ENCODE results near the gene SLC25A13. TPM values are rescaled to one million over a fixed set of nuclear protein-coding genes. Genes with fewer than 3 reads are reported as not detected.

Gene SLC25A13
- total RNA-seq, 1 experiment from 2014 or later: 71.7 TPM

GRCh38 chr7:96248405-96248804 lies 73.5 kb downstream of the SLC25A13 start:
- no CpG with 5 or more reads among the region's 2 CpGs for WGBS (ENCODE audit: extremely low coverage, insufficient read length, low lambda C conversion rate)
- no peak overlapping the region for H2BK15ac ChIP-seq (ENCODE audit: low read depth, low read length)

More at GRCh38 chr7:96248405-96248804, 73.5 kb downstream of the SLC25A13 start:
- no peak overlapping the region for H2BK12ac ChIP-seq (ENCODE audit: insufficient read length, low read depth, low read length)
- no peak overlapping the region for H2AK5ac ChIP-seq (ENCODE audit: insufficient read length, low read length)
- no peaks in the 10 kb centered on the region for H3K4me1 ChIP-seq (ENCODE audit: insufficient read depth, low read length)
- H4K20me1 ChIP-seq (ENCODE audit: control insufficient read depth, insufficient read depth, insufficient read length): no peaks in the 10 kb centered on the region
- no peaks in the 10 kb centered on the region for H3K27me3 ChIP-seq (ENCODE audit: insufficient read depth, low read length)
- no peak overlapping the region for H3K56ac ChIP-seq (ENCODE audit: insufficient read length, low read depth, low read length)
- no peaks in the 10 kb centered on the region for H3K9me3 ChIP-seq (ENCODE audit: control insufficient read depth, low read depth, low read length)
- H3K79me1 ChIP-seq (ENCODE audit: insufficient read depth, low read depth, low read length, poor library complexity, severe bottlenecking): no peaks in the 10 kb centered on the region
- no peak overlapping the region for H3K23ac ChIP-seq (ENCODE audit: insufficient read length, low read depth, low read length)
- no peak for TF ChIP-seq CTCF (conservative IDR thresholded peaks at IDR 0.05)
- no peak overlapping the region for H2BK120ac ChIP-seq (ENCODE audit: low read depth, low read length, poor library complexity, severe bottlenecking)
- no peak overlapping the region for H4K5ac ChIP-seq (ENCODE audit: insufficient read length, low read depth, low read length)
- H2BK20ac ChIP-seq (ENCODE audit: low read depth, low read length, poor library complexity, severe bottlenecking): no peak overlapping the region
- no peak overlapping the region for H3K27ac ChIP-seq (ENCODE audit: insufficient read length, low read depth, low read length)
- H3K9me3 Mint-ChIP-seq: no peaks in the 10 kb centered on the region
- no peak overlapping the region for H3K4ac ChIP-seq (ENCODE audit: low read depth, low read length)
- H4K8ac ChIP-seq (replicated peaks; ENCODE audit: insufficient read length, low read depth, low read length): no peak overlapping the region
- H3K36me3 Mint-ChIP-seq (ENCODE audit: insufficient read depth in 1 of 3, low read depth in 3 of 3): peaks cover 0 to 5% (median 3%) of the 10 kb centered on the region in 3 experiments; a peak in 1 of 7 replicates
- H3K18ac ChIP-seq (ENCODE audit: insufficient read length, low read depth, low read length): no peak overlapping the region
- no peak overlapping the region for H3K9ac ChIP-seq (ENCODE audit: extremely low read depth, insufficient read length, low read length)
- H3K79me2 ChIP-seq (ENCODE audit: insufficient read depth, low read length): no peaks in the 10 kb centered on the region
- no peak overlapping the region for H3K4me3 Mint-ChIP-seq
- H4K91ac ChIP-seq (ENCODE audit: insufficient read length, low read depth, low read length): no peak overlapping the region
- H3K27me3 Mint-ChIP-seq (ENCODE audit: low read depth): no peaks in the 10 kb centered on the region
- H3K4me1 Mint-ChIP-seq: peaks cover 7 to 10% of the 10 kb centered on the region in 2 experiments
- no peak for DNase-seq
- H3K23me2 ChIP-seq (ENCODE audit: insufficient read length, low read depth, low read length, poor library complexity, severe bottlenecking): no peaks in the 10 kb centered on the region
- H3K27ac Mint-ChIP-seq: no peak overlapping the region
- H3K4me2 ChIP-seq (ENCODE audit: insufficient read depth, insufficient read length, low read length): no peak overlapping the region
- no peak overlapping the region for H3K14ac ChIP-seq (ENCODE audit: insufficient read depth, low read length)
- H3T11ph ChIP-seq (ENCODE audit: low read length): no peak overlapping the region
- H2BK5ac ChIP-seq (ENCODE audit: insufficient read length, low read length): no peak overlapping the region
- no peak overlapping the region for H2AFZ ChIP-seq (ENCODE audit: low read length)

Measured in H9 (cell line).